Fibroblast of lung (primary cell): ENCODE results near the gene ISYNA1. TPM values are rescaled to one million over a fixed set of nuclear protein-coding genes. Genes with fewer than 3 reads are reported as not detected.

ENCODE experiments used
- DNase-seq, 2 donors: peaks; one replicate each; pipeline versions ENCODE4 v3.0.0 to v3.0.0-alpha.2; 2010; ENCODE audit warnings: low read depth in 2 of 2
- H2AFZ ChIP-seq: 2 replicates; pipeline ENCODE4 v1.5.1; 2012; ENCODE audit warnings: low read length, control low read depth, inconsistent platforms
- H3K27ac ChIP-seq: 2 replicates; pipeline ENCODE4 v1.5.1; 2011; ENCODE audit warnings: low read length, control low read depth; ENCODE audit not compliant: insufficient read depth
- H3K27me3 ChIP-seq: 2 replicates; pipeline ENCODE4 v1.5.1; 2011; ENCODE audit warnings: mild to moderate bottlenecking, low read length; ENCODE audit not compliant: control insufficient read depth, insufficient read depth
- H3K36me3 ChIP-seq: 2 replicates; pipeline ENCODE4 v1.5.1; 2011; ENCODE audit warnings: low read length; ENCODE audit not compliant: control insufficient read depth, insufficient read depth
- H3K4me1 ChIP-seq: 2 replicates; pipeline ENCODE4 v1.5.1; 2011; ENCODE audit warnings: low read length; ENCODE audit not compliant: control insufficient read depth, insufficient read depth; ENCODE audit errors: extremely low read depth
- H3K4me2 ChIP-seq: 2 replicates; pipeline ENCODE4 v1.5.1; 2011; ENCODE audit warnings: low read length, control low read depth; ENCODE audit not compliant: insufficient read depth; ENCODE audit errors: extremely low read depth
- H3K4me3 ChIP-seq, 4 experiments: fragments of 200-600 bp in 1 of 4; sonication (generic) in 1 of 4; replicated peaks in 1 of 4; 2 replicates each; pipeline ENCODE4 v1.5.1; 2011 to 2016; ENCODE audit warnings: low read length in 4 of 4, low read depth in 3 of 4, mild to moderate bottlenecking in 3 of 4, control low read depth in 2 of 4, inconsistent platforms in 1 of 4, mixed read lengths in 1 of 4; ENCODE audit not compliant: insufficient read depth in 1 of 4; ENCODE audit errors: control extremely low read depth in 1 of 4
- H3K79me2 ChIP-seq: 2 replicates; pipeline ENCODE4 v1.5.1; 2012; ENCODE audit warnings: mild to moderate bottlenecking, low read length, inconsistent platforms; ENCODE audit not compliant: control insufficient read depth, insufficient read depth
- H3K9ac ChIP-seq: 2 replicates; pipeline ENCODE4 v1.5.1; 2011; ENCODE audit warnings: mild to moderate bottlenecking, low read length, control low read depth; ENCODE audit not compliant: insufficient read depth
- H3K9me3 ChIP-seq: 2 replicates; pipeline ENCODE4 v1.5.1; 2012; ENCODE audit warnings: low read depth, low read length; ENCODE audit not compliant: control insufficient read depth, insufficient read depth
- H4K20me1 ChIP-seq: 2 replicates; pipeline ENCODE4 v1.5.1; 2011; ENCODE audit warnings: low read length; ENCODE audit not compliant: control insufficient read depth, insufficient read depth; ENCODE audit errors: extremely low read depth
- CTCF ChIP-seq, 2 donors: IDR thresholded peaks in 1 of 2; conservative IDR thresholded peaks in 1 of 2; 1 replicate in 1 of 2; 2 replicates in 1 of 2; pipeline ENCODE4 v1.5.1; 2011 to 2012; ENCODE audit warnings: low read length in 2 of 2, control low read depth in 1 of 2, inconsistent platforms in 1 of 2, low read depth in 1 of 2, mild to moderate bottlenecking in 1 of 2
- EZH2 ChIP-seq: IDR thresholded peaks from 2 replicates; pipeline ENCODE4 v1.5.1; 2012; ENCODE audit warnings: low read length, control low read depth, mild to moderate bottlenecking; ENCODE audit errors: missing control alignments
- polyA plus RNA-seq, 2 donors: library from polyadenylated mRNA; depleted of rRNA in 1 of 2; stranded (reverse) in 1 of 2; unstranded in 1 of 2; fragments of >200 nt; gene quantifications; 2 replicates each; pipeline ENCODE4 v1.2.1, GENCODE V29; 2011 to 2012; ENCODE audit warnings: missing spikeins in 1 of 2
- total RNA-seq: library from RNA; depleted of rRNA; stranded (reverse); fragments of >200 nt; gene quantifications from 2 replicates; pipeline ENCODE4 v1.2.1, GENCODE V29; 2014

The ISYNA1 gene
- total and polyA plus RNA-seq, 2 donors (not counting 1 experiment from before 2014, with no cell fraction given), result 10.3 to 25.6 TPM

GRCh38 chr19:18433015-18433691, 4.8 kb downstream of the ISYNA1 start:
- Histone ChIP-seq H3K4me1 (peaks cover 18% of the 10 kb centered on the region), H3K9ac (peak overlapping the region; percentile 53), H3K27ac (no peak overlapping the region), H3K79me2 (peaks cover 3% of the 10 kb centered on the region), H3K27me3 (no peaks in the 10 kb centered on the region), H3K4me3 (peak overlapping the region in 2 of 4 experiments; percentile 13 to 42), H3K9me3 (no peaks in the 10 kb centered on the region), H3K36me3 (peaks cover 20% of the 10 kb centered on the region), H4K20me1 (no peaks in the 10 kb centered on the region), H3K4me2 (peak overlapping the region; percentile 51), H2AFZ (no peak overlapping the region)
- no peak for TF ChIP-seq CTCF (conservative IDR thresholded peaks at IDR 0.05 in 1 of 2, IDR thresholded peaks at IDR 0.05 in 1 of 2; ENCODE audit: low read depth in 1 of 2, low read length in 2 of 2)
- TF ChIP-seq EZH2, result no peak
- DNase-seq, result no peak

- Histone ChIP-seq H2AFZ (no peak overlapping the region), H3K79me2 (peaks cover 6% of the 10 kb centered on the region), H3K36me3 (peaks cover 21% of the 10 kb centered on the region), H3K27ac (no peak overlapping the region), H3K4me1 (peaks cover 17% of the 10 kb centered on the region), H3K9me3 (no peaks in the 10 kb centered on the region), H3K4me3 (peak overlapping the region in 2 of 4 experiments; percentile 13 to 42), H4K20me1 (no peaks in the 10 kb centered on the region), H3K4me2 (no peak overlapping the region), H3K9ac (no peak overlapping the region), H3K27me3 (no peaks in the 10 kb centered on the region)
- no peak for TF ChIP-seq CTCF (conservative IDR thresholded peaks at IDR 0.05 in 1 of 2, IDR thresholded peaks at IDR 0.05 in 1 of 2; ENCODE audit: low read depth in 1 of 2, low read length in 2 of 2)
- no peak for TF ChIP-seq EZH2
- DNase-seq, result no peak
Observed at GRCh38 chr19:18432275-18433014, 5.5 kb downstream of the ISYNA1 start.

- H3K27me3 ChIP-seq, result no peaks in the 10 kb centered on the region
- peaks cover 14% of the 10 kb centered on the region for H3K79me2 ChIP-seq
- no peak overlapping the region for H3K9ac ChIP-seq
- peaks cover 23% of the 10 kb centered on the region for H3K4me1 ChIP-seq
- no peak overlapping the region for H3K27ac ChIP-seq
- no peak for DNase-seq
- no peak overlapping the region for H3K4me2 ChIP-seq
- H3K4me3 ChIP-seq, result no peak overlapping the region
- TF ChIP-seq CTCF (conservative IDR thresholded peaks at IDR 0.05 in 1 of 2, IDR thresholded peaks at IDR 0.05 in 1 of 2; ENCODE audit: low read depth in 1 of 2, low read length in 2 of 2), result no peak
- TF ChIP-seq EZH2, result no peak
- no peak overlapping the region for H2AFZ ChIP-seq
- no peaks in the 10 kb centered on the region for H3K9me3 ChIP-seq
- no peaks in the 10 kb centered on the region for H4K20me1 ChIP-seq
- peaks cover 21% of the 10 kb centered on the region for H3K36me3 ChIP-seq
Observed at GRCh38 chr19:18431351-18432197, 6.4 kb downstream of the ISYNA1 start.
